ENCODE measurements around the gene ENTR1.

Gene ENTR1, protein sequence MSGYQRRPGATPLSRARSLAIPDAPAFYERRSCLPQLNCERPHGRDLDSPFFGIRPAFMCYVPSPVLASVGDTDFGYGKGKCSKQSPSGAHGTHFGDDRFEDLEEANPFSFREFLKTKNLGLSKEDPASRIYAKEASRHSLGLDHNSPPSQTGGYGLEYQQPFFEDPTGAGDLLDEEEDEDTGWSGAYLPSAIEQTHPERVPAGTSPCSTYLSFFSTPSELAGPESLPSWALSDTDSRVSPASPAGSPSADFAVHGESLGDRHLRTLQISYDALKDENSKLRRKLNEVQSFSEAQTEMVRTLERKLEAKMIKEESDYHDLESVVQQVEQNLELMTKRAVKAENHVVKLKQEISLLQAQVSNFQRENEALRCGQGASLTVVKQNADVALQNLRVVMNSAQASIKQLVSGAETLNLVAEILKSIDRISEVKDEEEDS

DNA sequence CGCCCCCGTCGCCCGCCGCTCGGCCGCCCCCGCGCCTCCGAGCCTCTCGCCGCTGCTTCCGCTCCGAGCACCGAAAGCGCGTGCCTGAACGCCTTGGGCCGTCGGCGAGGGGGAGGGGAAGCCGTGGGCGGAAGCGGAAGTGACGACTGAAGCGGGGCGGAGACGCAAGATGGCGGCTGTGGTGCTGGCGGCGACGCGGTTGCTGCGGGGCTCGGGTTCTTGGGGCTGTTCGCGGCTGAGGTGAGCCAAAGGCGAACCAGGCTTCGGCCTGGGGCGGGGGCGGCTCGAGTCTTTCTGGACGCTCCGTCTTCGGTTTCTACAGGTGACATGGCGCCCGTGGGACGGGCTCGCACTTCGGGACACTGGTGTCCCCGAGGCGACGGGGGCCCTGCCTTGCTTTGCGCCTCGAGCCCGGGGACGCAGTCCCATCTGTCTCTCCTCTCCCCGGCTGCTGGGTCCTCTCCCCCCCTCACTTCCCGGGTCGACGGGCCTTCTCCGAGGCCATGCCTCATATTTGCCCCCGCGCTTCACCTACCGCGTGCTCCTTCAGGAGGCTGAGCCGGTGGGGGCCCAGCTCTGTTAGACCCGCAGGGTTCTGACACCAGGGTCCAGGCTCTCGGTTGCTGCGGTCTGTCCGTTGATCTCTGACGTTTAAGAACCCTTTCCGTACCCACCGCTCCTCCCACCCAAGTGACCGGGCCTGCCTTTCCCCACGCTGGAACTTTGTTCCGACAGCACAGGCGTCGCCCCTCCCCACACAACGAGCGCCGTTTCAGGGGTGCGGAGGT, at the start of gene ENTR1, which contains the start of gene PMPCA:
ENTR1 (minus strand) TSS at position 115 of the 788 bp plus-strand sequence. CDS start 217 bp downstream, outside the sequence.
PMPCA (plus strand) TSS at position 159 of the 788 bp plus-strand sequence; CDS start at position 170, 11 bp downstream.
- peak; percentile 98 for DNase-seq

DNA sequence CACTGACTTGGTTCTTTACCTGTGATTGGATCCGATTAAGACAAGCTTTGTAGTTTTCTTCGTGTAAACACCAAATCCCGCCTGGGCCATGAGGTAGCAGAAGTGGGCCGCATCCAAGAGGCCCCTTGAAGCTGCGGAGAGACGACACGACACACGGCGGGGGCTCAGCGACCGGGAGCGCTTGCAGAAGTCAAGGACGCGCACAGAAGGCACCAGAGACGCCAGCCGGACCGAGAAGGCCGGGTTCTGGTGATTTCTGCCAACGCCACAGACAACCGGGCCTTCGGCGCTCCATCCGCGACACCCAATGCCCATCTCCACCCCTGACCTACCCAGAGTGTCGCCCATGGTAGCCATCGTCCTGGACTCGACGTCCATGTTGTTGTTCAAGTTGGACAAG, 49.0 kb upstream of the ENTR1 start:
- no peak for DNase-seq

DNA sequence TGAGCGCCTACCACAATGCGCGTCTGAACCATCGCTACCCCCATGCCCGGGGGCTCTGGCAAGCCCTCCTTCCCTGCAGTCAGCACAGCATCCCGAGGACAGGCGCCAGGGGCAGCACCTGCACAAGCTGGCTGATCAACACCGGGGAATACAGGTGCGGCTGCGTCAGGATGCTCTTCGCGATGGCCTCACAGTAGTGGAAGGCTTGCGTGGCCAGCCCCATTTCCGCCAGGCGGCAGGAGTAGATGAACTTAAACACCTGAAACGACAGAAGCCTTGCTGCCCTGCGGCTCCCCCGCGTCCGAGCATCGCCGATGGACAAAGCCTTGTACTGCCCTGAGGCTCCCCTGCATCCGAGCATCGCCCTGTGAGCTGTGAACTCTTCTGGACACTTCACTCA, 46.9 kb upstream of the ENTR1 start:
- no peak for DNase-seq

DNA sequence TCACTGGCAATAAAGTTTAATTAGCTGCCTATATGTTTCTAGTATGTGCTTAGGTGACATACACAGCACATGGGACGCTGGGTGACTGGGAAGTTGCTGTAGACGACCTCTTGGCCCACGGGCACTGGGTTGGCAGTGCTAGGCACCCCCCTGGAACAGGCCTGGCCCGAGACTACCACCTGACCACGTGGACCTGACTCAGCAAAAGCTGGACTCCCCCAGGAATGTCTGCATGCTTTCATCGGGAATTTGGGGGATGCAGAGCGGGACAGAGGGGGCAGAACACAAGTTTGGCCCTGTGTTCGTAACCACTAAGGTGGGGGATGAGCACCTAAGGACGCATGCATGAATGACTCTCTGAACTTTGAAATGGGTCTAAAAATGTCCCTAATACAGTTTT, 45.8 kb upstream of the ENTR1 start:
- DNase-seq, result no peak

DNA sequence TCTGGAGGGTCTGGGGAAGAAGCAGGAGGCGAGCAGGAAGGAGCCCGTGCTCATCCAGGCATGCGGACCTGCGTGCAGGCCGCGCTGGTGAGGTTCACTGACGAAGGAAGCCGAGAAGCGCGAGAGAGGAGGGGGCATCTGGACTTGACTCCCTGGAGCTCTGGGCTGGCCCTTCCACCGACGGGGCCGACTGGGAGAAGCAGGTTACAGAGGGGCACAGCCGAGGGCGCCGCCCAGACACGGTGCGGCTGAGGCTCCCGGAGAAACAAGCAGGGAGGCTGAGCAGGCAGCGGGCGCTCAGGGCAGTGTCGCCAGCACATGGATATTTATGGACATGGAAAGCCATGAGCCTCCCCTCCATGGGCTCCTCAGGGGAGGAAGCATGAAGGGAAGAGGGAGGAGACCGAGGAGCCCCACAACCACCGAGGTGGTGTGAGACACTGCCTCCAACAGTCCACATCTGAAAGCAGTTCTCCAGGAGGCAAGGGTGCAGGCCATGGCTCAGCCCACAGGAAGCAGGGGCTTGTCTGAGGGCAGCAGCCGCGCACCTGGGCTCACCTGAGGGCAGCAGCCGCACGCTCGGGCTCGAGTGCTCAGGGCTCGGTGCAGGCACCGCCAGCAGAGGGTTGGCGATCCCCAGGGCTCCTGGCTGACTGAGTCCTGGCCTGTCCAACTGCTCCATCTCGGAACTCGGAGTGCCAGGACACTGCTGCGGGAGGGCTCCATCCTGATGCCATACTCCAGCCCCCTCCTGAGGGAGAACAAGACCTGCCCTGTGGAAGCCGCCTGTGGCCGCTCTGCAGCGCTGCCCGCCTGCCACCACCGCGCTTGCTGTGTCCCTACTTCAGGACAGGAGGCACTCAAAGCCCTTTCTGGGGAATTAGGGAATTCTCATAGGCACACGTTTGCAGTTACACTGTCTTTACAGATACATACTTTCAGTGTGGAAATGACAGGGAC, 44.9 kb upstream of the ENTR1 start:
- DNase-seq, result no peak

DNA sequence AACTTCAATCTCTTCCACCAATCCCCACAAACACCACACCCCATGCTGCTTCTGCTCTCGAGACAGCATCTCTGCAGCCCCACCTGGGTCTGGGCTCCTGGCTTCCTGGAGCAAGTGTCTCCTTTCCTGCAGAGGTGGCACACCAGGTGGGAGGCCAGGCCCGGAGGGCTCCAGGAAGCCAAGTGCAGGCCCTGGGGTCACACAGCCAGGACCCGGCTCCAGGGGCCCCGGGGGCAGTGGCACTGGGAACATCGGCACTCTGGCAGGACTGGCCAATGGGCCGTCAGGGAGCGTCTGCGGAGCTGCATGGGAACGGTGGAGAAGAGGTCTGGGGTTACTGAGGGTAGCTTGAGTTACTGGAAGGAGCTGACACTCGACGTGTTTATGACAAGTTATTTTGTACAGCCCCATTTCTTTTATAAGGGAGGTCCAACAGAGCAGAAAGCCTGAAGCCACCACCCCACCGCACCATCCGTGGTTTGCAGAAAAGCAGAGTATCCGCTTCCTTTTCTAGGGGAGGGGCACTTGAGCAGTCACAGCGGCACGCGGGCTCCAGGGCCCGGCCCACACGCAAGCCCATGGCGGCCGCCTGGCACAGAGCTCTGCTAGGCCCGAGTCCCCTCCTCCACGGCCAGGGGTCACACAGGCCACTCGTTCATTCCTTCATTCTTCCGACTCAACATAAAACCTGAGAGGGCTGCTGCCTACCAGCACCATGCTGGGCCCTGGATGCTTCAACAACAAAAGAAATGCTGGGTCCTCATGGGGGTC, 43.8 kb upstream of the ENTR1 start:
- DNase-seq, result no peak

DNA sequence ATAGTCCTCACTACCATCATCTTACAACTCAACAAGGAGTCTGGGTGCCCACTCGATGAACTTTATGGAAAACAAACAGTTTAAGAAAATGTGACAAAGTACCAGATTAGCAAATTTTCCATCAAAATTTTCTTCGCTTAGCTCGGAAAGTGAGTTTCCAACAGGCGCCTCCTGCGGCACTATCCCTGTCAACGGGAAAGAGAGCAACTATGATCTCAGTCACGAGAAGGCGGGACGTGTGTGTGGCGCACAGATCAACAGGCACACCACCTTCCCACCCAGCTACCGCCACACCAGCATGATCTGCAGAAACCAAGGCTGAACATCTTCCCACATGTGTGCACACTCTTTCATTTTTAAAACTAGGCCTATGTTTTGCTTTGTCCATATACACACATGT, 42.9 kb upstream of the ENTR1 start:
- DNase-seq, result no peak

DNA sequence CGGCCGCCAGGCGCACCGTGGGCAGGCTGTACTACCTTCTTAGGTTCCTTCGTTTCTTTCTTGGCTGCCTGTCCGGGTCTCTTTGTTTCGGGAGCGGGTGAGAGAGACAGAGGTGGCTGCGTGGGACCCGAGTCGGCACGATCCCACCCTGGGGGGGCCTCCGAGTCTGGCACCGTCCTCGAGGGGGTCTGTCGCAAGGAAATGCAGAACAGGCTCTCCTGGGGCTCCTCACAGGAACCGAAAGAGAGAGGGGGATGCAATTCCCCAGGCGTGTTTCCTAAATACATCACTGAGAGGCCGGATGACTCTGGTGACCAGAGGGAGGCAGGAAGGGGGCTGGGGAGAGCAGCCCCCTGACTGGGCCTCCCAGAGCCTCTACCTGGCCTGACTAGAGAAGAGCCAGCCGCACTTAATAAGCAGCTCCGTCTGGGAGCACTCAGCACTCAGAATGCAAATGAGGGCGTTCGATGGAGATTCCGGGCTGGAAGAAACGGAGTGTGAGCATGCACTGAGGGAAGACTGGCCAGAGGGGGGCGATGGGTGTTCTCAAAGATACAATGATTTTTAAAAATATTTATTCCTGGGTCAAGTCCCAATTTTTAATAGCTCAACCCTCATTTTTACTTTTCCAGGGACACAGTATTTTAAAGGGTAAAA, 40.9 kb upstream of the ENTR1 start:
- DNase-seq, result no peak

DNA sequence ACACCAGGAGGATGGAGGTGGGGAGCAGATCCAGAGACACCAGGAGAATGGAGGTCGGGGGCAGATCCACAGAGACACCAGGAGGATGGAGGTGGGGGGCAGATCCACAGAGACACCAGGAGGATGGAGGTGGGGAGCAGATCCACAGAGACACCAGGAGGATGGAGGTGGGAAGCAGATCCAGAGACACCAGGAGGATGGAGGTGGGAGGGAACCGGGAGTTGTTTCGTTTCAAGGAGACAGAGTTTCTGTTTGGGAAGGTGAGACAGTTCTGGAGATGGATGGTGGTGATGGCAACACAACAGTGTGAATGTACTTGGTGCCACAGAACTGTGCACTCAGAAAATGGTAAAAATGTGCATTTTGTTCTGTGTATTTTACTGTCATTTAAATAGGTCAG, 38.2 kb upstream of the ENTR1 start:
- DNase-seq, result no peak

DNA sequence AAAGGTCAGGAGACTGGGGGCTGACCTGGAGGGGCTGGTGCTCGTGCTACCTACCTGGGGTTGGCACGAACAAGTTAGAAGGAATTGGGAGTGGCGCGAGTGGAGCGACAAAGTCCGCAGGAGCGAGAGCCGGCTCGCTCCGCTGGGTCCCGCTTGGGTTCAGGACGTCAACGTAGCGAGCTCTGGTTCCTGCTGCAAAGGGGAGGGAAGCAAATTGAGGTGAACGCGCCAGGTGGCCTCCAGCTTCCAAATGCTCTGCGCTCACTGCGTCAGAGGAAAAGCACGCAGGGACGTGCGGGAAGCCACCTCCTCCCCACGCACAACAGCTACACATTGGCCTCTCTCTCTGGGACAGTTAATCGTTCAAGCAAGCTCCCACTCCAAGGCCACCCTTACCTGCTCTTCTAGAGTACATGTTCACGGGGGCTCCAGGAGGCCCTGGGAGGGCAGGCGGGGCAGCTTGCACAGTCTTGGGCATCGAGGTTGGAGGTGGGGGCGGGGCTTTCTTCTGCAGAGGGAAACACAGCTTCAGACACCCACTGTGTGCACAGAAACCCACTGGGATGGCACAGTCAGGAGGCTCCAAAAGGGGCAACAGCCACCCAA, 36.9 kb upstream of the ENTR1 start:
- DNase-seq, result no peak

DNA sequence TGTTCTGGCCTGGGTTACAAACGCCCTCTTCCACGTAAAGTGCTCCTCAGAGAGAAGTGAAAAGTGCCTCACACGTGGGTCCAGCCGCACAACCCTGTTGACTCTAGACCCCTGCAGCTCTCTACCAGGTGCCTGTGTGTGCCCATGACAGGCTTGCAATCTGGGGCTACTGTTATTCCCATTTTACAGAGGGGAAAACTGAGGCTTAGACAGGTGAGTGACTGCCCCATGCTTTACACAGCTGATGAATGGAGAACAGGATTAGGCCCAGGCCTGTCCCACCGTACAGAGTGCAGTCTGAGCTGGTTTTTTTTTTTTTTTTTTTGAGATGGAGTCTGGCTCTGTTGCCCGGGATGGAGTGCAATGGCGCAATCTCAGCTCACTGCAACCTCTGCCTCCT, 35.4 kb upstream of the ENTR1 start:
- DNase-seq, result no peak

DNA sequence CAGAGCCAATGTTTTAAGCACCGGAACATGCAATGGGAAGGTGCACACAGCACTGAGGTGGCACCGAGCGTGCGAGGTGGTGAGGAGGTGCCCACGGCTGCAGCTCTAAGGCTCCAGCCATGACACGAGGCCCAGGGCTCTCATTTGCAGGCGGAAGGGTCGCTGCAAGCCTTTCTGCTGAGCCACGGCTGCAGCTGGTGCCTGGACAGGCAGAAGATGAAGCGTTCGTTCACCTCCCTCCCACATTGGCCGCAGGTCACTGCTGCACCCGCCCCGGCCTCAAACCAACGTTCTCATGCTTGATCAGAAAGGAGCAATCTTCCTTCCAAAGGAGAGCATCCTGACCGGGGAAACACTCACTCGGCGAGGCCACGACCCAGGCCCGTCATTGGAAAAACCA, 33.7 kb upstream of the ENTR1 start:
- no peak for DNase-seq

DNA sequence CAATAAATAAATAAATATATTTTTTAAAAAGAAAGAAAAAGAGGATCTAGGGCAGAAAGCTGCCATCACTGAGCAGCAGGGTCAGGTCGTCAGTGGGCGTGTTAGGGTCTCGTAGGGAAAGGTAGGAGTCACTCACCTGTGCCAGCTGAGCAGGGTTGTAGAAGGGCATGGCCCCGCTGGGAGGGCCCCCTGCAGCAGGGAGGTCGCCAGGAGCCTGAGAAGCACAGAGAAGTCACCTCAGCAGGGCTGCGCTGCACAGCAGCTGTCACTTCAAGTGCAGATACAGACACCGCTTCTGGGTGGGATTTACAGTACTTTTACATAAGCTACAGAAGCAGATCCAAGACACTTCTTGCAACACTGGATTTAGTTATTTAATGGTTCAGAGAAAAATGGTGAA, 33.3 kb upstream of the ENTR1 start:
- no peak for DNase-seq

DNA sequence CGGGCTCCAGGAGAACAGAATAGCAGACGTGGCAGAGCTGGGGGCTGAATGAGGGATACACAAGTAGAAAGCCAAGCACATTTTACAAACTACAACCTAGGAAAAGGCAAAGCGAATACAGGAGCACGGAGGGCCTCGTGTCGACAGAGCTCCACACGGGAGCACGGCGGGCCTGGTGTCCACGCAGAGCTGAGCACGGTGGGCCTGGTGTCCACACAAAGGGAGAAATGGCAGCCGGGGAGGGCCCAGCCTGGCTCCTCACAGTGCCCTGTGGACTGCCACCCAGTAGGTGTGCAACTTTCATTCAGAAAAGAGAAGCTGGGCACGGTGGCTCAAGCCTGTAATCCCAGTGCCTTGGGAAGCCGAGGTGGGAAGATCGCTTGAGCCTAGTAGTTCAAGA, 32.7 kb upstream of the ENTR1 start:
- DNase-seq, result no peak

DNA sequence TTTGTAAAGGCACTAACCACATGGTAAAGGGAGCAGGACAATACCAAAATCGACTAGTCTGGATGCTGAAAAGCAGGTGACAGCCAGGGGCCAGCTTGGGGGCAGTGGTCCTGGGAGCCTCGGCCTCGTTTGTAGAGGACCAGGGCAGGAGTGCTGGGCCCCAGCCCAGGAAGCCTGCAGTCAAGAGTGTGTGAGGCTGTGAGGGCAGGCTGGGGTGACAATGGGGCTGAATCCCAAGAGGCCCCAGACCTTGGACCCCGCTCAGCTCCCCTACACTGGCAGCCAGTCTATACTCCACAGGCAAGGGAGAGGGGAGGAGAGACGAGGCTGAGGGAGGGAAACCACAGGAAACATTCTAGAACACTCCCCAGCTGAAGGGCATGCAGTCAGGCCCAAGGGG, 31.9 kb upstream of the ENTR1 start:
- DNase-seq, result no peak

DNA sequence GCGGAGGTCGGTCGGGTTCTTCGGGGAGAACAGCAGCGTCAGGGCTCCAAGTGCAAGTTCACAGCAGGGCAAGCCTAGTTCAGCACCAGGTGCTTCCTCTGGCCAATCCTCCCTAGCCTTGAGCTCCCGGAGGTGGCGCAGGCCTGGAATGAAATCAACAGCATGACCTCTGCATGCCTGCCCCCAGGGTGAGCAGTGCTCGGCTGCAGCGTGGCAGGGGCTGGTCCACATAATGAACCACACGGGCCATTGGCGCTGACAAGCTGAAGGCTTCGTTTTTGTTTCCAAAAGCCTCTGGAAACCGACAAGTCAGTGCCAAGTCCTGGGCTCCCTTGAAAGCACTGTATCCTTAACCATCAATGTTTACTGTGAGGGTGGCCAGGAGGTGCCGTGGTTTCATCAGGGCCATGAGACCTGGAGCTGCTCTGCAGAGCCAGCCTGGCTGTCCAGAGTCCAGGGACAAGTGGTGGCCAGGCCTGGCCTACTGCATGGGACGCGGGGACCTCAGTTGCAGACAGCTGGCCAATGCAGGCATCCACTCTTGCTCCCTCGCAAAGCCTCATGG, 31.3 kb upstream of the ENTR1 start:
- DNase-seq, result no peak

DNA sequence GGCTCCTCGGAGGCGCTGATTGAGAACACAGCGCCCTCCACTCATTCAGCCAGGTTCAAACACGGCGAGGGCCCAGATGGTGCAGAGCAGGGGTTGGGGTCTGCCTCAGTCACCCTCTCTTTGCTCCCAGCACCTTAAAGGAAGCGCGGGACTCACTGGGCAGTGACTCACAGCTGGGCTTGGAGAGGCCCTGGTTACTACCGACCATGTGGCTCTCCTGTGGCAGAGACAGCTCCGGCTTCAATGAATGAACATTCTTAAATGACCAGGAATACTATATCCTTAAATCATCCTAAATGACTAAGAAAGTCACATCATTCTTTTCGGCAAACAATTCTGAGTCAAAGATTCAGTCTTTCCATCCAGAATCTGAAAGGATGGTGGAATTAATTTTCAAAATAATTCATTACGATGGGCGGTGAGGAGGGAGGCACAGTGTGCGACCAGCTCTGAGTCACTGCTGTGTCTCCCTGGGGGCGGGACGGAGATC, 30.8 kb upstream of the ENTR1 start:
- DNase-seq, result no peak

DNA sequence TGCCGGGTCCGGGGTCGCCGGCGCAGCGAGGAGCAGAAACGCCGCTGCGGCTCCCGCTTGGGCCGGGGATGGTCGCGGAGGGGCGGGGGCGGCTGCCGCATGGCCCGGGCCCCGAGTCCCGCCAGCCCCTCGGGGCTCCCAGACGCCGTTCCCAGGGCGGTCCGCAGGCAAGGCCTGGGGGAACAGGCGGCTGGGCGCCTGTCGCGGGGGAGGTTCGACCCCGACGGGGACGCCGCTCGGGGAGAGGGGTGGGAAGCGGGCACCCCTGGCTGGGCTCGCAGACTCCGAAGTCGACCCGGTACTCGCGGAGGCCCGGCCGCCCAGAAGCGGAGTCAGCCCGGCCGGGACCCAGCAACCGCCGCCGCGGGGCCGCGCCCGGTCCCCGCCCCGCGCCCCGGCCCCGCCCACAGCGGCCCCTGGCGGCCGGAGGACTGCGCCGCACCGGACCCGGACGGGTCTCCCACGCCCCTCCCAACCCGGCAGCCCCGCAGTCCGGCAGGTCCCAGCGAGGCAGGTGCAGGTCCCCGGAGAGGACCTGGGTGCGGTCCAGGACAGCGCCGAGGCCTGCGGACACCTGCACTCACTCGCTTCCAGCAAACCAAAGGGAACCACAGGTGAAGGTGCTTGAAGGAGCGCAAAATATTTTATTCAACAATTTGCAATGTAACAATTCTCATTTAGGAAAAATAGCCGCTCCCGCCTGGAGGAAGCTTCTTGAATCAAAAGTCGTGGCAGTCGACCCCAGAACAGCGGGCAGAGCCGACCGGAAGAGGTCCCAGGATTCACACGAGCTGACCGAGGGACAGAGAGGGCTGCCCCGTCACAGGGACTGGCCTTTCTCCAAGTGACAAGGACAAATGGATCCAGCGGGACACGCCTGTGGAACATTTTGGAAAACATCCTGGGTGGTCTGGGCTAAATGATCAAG, 29.3 kb upstream of the ENTR1 start, which contains the start of gene INPP5E:
INPP5E (minus strand) TSS at position 365 of the 928 bp plus-strand sequence. CDS start 426 bp downstream, outside the sequence.
- DNase-seq, result peak; percentile 83 to 84
